Nephron progenitor cell (in vitro differentiated cells): ENCODE measurements around the gene RSKR.

Source experiments
- DNase-seq: peaks from one replicate; pipeline ENCODE4 v3.0.0; 2021
- H3K27ac Mint-ChIP-seq: 2 replicates; pipeline ENCODE4 v1.8.0; 2021; ENCODE audit warnings: mild to moderate bottlenecking, moderate library complexity, mixed read lengths
- H3K27me3 Mint-ChIP-seq: 2 replicates; pipeline ENCODE4 v1.8.0; 2021; ENCODE audit warnings: mild to moderate bottlenecking, low read depth, mixed read lengths; ENCODE audit not compliant: poor library complexity
- H3K36me3 Mint-ChIP-seq: 2 replicates; pipeline ENCODE4 v1.8.0; 2021; ENCODE audit warnings: low read depth, mixed read lengths
- H3K4me1 Mint-ChIP-seq: 2 replicates; pipeline ENCODE4 v1.8.0; 2021; ENCODE audit warnings: mixed read lengths
- H3K4me3 Mint-ChIP-seq: 2 replicates; pipeline ENCODE4 v1.8.0; 2021; ENCODE audit warnings: mild to moderate bottlenecking, moderate library complexity, mixed read lengths
- H3K9me3 Mint-ChIP-seq: 2 replicates; pipeline ENCODE4 v1.8.0; 2021; ENCODE audit warnings: mild to moderate bottlenecking, moderate library complexity, mixed read lengths
- CTCF ChIP-seq: fragments of 200-600 bp; sonication (generic); IDR thresholded peaks from 2 replicates; pipeline ENCODE4 v1.5.0; 2021; ENCODE audit warnings: antibody characterized with exemption

Gene RSKR

DNA sequence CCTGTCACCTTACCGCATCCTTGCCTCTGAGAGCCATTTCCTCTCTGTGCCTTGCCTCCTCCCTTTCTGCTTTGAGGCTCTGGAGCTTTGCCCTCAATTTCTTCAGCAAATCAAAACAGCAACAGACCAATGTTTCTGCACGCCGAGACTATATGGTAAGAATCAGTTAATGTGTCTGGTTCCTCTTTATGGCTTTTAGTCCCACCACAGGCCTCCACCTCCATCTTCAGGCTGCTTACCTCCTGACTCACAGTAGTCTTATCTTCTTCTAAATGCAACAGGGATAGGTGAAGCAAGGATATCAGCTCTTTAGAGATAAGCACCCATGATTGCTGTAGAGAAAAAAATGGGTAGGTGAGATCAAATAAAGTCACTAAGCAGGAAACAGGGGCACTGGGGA, 28.1 kb downstream of the RSKR start:
- Mint-ChIP-seq H3K4me1 (no peaks in the 10 kb centered on the region), H3K9me3 (no peaks in the 10 kb centered on the region), H3K27me3 (peaks cover 6% of the 10 kb centered on the region), H3K36me3 (peaks cover 37% of the 10 kb centered on the region), H3K4me3 (no peak overlapping the region), H3K27ac (no peak overlapping the region)
- TF ChIP-seq CTCF = no peak
- no peak for DNase-seq

DNA sequence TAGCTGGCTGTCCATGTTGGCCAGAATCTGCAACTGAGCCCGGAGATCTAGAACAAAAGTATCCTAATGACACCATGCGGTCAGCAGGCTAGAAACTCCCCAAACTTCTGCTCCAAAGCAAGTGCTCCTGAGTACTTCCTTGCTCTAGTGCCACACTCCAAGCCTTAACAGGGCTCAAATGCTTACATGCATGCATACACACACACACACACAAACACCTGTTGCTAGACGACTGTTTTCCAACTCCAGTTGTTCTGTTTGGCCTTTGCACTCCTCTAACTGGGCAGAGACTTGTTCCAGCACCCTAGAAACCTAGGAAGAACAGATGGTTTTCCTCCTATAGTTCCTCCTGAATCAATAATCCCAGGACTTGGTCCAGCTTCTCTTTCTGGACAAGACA, 29.6 kb downstream of the RSKR start:
- Mint-ChIP-seq H3K4me3 (no peak overlapping the region), H3K4me1 (no peaks in the 10 kb centered on the region), H3K27ac (no peak overlapping the region), H3K9me3 (no peaks in the 10 kb centered on the region), H3K36me3 (peaks cover 45% of the 10 kb centered on the region), H3K27me3 (peaks cover 6% of the 10 kb centered on the region)
- no peak for TF ChIP-seq CTCF
- no peak for DNase-seq

- Mint-ChIP-seq H3K4me1 (no peaks in the 10 kb centered on the region), H3K27me3 (peaks cover 3% of the 10 kb centered on the region), H3K4me3 (no peak overlapping the region), H3K36me3 (peaks cover 42% of the 10 kb centered on the region), H3K27ac (no peak overlapping the region), H3K9me3 (no peaks in the 10 kb centered on the region)
- no peak for TF ChIP-seq CTCF
- DNase-seq = no peak
These were observed 31.5 kb downstream of the RSKR start for GRCh38 chr17:28582513-28582912.

- Mint-ChIP-seq H3K4me1 (peaks cover 11% of the 10 kb centered on the region), H3K4me3 (no peak overlapping the region), H3K27ac (peak overlapping the region; percentile 44), H3K9me3 (no peaks in the 10 kb centered on the region), H3K27me3 (peaks cover 3% of the 10 kb centered on the region), H3K36me3 (peaks cover 39% of the 10 kb centered on the region)
- no peak for DNase-seq
- no peak for TF ChIP-seq CTCF
These were observed 33.0 kb downstream of the RSKR start for GRCh38 chr17:28580959-28581358.

DNA sequence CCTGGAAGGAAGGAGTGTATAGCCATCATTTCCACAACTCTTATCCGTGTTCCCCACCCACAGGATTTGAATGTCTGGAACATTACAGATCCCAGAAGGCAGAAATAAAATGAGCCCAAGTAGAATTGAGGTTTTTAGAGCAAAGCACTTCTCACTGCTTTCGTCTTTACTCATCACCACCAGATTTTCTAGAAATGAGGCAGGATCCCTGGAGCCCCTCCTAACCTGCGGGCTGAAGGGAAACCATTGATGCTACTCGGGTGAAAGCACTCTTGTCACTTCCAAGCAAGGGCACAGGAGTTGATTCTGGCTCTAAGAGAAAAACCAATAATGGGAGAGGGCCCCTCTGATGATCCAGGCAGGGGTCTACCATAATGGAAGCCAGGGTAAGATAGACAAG, 34.5 kb downstream of the RSKR start:
- Mint-ChIP-seq H3K36me3 (peaks cover 39% of the 10 kb centered on the region), H3K4me3 (no peak overlapping the region), H3K9me3 (no peaks in the 10 kb centered on the region), H3K27ac (no peak overlapping the region), H3K27me3 (no peaks in the 10 kb centered on the region), H3K4me1 (peaks cover 14% of the 10 kb centered on the region)
- no peak for DNase-seq
- no peak for TF ChIP-seq CTCF

GRCh38 chr17:28578246-28579195, 35.5 kb downstream of the RSKR start:
- Mint-ChIP-seq H3K9me3 (no peaks in the 10 kb centered on the region), H3K27ac (no peak overlapping the region), H3K4me1 (peaks cover 14% of the 10 kb centered on the region)

More at GRCh38 chr17:28578246-28579195, 35.5 kb downstream of the RSKR start:
- Mint-ChIP-seq H3K27me3 (no peaks in the 10 kb centered on the region), H3K4me3 (no peak overlapping the region), H3K36me3 (peaks cover 48% of the 10 kb centered on the region)
- DNase-seq = no peak
- TF ChIP-seq CTCF = no peak
